ENCODE results near the gene SLC17A9.
"Not testable (repeated sequence)": the region's sequence is repeated elsewhere in the genome, so short reads cannot be mapped to it uniquely, and the experiment has no call there.

SLC17A9 gene

GRCh38 chr20:62923059-62923668 lies 29.3 kb upstream of the SLC17A9 start:
- H3K4me3 ChIP-seq (ENCODE audit: low read length) = peak overlapping the region; percentile 18; the same call in 1 of the 2 replicates
- not testable (repeated sequence) for H3K27me3 ChIP-seq (ENCODE audit: insufficient read depth, low read length); H3K27ac ChIP-seq (ENCODE audit: low read length); H3K36me3 ChIP-seq (ENCODE audit: insufficient read depth, low read depth, low read length); H3K9ac ChIP-seq (ENCODE audit: low read depth, low read length); H3K9me3 ChIP-seq (ENCODE audit: insufficient read depth, low read depth, low read length)
- H3K4me1 ChIP-seq (ENCODE audit: insufficient read depth, low read length) = peaks cover 58% of the 10 kb centered on the region

- no peak overlapping the region for H3K27ac ChIP-seq (ENCODE audit: low read length)
- peak overlapping the region; percentile 92; the same call in 1 of the 2 replicates for H3K9ac ChIP-seq (ENCODE audit: low read depth, low read length)
Observed at GRCh38 chr20:62923669-62924441, 28.7 kb upstream of the SLC17A9 start.

DNA sequence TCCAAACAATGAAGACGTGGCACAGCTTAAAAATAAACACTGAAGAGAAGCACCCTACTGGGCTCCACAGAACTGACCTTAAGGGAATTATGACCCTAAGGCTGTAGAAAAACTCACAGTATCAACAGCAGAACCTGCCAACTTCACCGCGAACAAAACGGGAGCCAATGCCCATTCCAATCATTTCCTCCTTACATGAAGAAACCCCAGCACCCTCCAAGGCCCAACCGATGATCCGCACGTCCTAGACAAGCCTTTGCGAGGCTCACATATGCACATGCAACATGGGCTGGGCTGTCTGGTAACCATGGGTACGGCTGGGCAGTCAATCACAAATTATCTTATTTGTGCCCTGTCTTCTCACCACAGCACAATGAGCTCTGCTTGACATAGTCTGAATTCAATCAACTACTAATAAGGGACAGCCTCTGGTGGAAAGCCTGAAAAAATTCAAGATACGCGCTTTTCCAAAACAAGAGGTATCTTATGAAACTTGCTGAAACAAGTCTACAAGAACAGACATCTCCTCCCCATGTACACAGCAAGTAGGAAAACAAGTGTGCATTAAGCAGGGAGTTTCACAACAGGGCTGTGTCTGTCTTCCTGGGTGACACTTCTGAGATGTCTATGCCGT lies 27.9 kb upstream of the SLC17A9 start:
- Histone ChIP-seq H3K4me1 (ENCODE audit: insufficient read depth, low read length) (peaks cover 46% of the 10 kb centered on the region), H3K4me3 (ENCODE audit: low read length) (peak overlapping the region; percentile 99), H3K9ac (ENCODE audit: low read depth, low read length) (peak overlapping the region; percentile 92; the same call in 1 of the 2 replicates), H3K27me3 (ENCODE audit: insufficient read depth, low read length) (no peaks in the 10 kb centered on the region), H3K9me3 (ENCODE audit: insufficient read depth, low read depth, low read length) (no peaks in the 10 kb centered on the region), H3K27ac (ENCODE audit: low read length) (no peak overlapping the region), H3K36me3 (ENCODE audit: insufficient read depth, low read depth, low read length) (no peaks in the 10 kb centered on the region)

More at GRCh38 chr20:62923669-62924441, 28.7 kb upstream of the SLC17A9 start:
- no peaks in the 10 kb centered on the region for H3K9me3 ChIP-seq (ENCODE audit: insufficient read depth, low read depth, low read length)
- H3K4me1 ChIP-seq (ENCODE audit: insufficient read depth, low read length) = peaks cover 51% of the 10 kb centered on the region
- no peaks in the 10 kb centered on the region for H3K27me3 ChIP-seq (ENCODE audit: insufficient read depth, low read length)
- H3K36me3 ChIP-seq (ENCODE audit: insufficient read depth, low read depth, low read length) = no peaks in the 10 kb centered on the region
- H3K4me3 ChIP-seq (ENCODE audit: low read length) = peak overlapping the region; percentile 99

DNA sequence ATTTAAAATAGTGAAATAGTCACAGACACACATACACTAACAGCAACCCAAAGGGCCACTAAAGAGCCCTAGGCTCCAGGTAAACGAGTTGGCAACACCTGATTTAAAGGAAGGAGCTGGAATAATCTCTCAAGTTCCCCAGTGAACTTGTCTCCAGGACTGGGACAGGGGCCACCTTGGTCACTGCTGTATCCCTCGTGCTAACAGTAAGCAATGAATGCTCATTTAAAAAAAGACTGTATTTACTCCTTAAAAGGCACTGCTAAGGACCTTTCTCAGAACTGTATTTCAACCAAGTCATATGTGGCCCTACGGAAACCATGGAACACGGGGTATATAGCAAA lies 27.5 kb upstream of the SLC17A9 start:
- Histone ChIP-seq H3K4me3 (ENCODE audit: low read length) (peak overlapping the region; percentile 99), H3K27me3 (ENCODE audit: insufficient read depth, low read length) (no peaks in the 10 kb centered on the region), H3K4me1 (ENCODE audit: insufficient read depth, low read length) (peaks cover 41% of the 10 kb centered on the region), H3K27ac (ENCODE audit: low read length) (no peak overlapping the region), H3K9me3 (ENCODE audit: insufficient read depth, low read depth, low read length) (no peaks in the 10 kb centered on the region), H3K36me3 (ENCODE audit: insufficient read depth, low read depth, low read length) (no peaks in the 10 kb centered on the region), H3K9ac (ENCODE audit: low read depth, low read length) (peak overlapping the region; percentile 92)

DNA sequence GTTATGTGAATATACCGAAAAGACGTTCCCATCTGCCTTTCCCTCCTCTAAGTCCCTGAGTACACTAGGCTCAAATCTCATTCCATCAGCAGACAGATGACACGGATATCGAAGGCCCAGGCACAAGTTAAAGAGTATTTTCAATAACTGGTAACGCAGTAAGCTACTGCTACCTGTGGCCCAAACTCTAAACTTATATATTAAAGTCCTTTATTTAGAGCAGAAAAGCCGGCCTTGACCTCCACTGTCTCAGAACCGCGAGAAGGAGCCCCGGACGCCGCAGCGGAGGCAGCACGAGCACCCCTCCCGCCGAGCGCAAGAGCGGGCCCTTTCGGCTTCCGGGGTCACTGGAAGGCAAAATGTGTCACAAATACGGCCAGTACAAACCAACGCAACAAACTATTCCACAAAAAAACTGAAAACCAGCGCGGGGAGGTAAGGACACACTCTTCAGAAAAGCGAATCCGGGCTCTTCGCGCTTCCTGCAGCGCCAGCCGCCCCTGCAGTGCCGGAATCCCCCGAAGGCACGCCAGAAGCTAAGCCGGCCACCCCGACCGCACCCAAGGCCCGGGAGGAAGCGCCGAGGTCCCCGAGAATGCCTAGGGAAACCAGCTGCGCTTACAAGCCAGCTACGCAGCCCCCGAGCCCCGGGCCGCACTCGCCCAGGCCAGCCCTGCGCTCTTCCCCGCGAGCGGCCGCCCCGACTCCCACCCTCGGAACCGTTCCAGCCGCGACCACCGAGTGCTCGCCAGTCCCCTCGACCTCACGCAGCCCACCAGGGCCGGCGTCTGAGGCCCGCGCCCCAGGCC lies 26.9 kb upstream of the SLC17A9 start:
- H3K36me3 ChIP-seq (ENCODE audit: insufficient read depth, low read depth, low read length) = 0 out of 2 replicates have a peak, but pooled peaks cover 5% of the 10 kb centered on the region
- peaks cover 41% of the 10 kb centered on the region for H3K4me1 ChIP-seq (ENCODE audit: insufficient read depth, low read length)
- H3K9me3 ChIP-seq (ENCODE audit: insufficient read depth, low read depth, low read length) = no peaks in the 10 kb centered on the region
- peak overlapping the region; percentile 99 for H3K4me3 ChIP-seq (ENCODE audit: low read length)
- peak overlapping the region; percentile 45 for H3K27ac ChIP-seq (ENCODE audit: low read length)
- no peaks in the 10 kb centered on the region for H3K27me3 ChIP-seq (ENCODE audit: insufficient read depth, low read length)
- peak overlapping the region; percentile 92 for H3K9ac ChIP-seq (ENCODE audit: low read depth, low read length)

DNA sequence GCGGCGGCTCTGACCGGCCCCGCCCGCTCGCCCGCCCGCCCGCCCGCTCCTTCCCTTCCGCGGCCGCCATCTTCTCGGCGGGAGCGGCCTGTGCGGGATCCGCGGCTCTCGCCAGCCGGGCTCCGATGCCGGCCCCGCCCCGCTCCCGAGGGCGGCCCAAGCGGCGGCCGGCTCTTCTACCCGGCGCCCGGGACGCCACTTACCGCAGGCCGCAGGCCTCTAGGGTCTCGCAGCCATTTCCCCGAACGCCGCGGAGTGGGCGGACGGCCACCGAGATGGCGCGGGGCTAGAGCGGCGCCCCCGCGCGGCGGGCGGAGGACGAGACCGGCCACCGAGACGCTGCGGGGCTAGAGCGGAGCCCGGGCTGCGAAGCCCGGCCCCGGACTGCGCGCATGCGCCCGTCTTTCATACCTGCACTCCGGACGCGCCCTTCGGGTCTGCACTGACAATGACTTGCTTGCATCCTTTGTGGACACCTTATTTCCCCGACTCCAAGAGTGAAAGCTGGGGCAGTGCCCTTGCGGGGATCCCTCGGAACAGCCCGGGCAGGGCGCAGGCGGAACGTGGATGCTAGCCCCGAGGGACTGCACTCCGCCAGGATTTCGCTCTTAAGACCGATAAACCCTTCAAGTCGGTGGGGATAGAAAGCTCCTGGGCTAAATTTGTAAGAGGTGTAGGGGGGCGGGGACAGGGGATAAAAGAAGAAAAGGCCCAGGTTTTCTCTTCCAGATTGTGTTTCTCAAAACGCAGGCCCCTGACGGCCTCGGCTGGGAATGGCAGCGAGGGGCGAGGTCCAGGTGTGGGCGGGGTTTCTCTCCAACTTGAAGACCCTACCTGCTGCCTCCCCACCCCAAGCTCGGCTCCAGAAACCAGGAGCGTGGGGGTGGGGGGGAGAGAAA lies 26.0 kb upstream of the SLC17A9 start, which contains the start of gene DIDO1:
DIDO1 (minus strand) TSS at position 277 of the 899 bp plus-strand sequence.
- no peaks in the 10 kb centered on the region for H3K27me3 ChIP-seq (ENCODE audit: insufficient read depth, low read length)
- peak within 1 kb of the TSS; percentile 92 for H3K9ac ChIP-seq (ENCODE audit: low read depth, low read length)
- peak within 1 kb of the TSS; percentile 95 for H3K27ac ChIP-seq (ENCODE audit: low read length)
- H3K4me3 ChIP-seq (ENCODE audit: low read length) = peak within 1 kb of the TSS; percentile 99
- peaks cover 49% of the 10 kb centered on the region for H3K4me1 ChIP-seq (ENCODE audit: insufficient read depth, low read length)
- H3K9me3 ChIP-seq (ENCODE audit: insufficient read depth, low read depth, low read length) = no peaks in the 10 kb centered on the region
- 0 out of 2 replicates have a peak, but pooled peaks cover 7% of the 10 kb centered on the region for H3K36me3 ChIP-seq (ENCODE audit: insufficient read depth, low read depth, low read length)

DNA sequence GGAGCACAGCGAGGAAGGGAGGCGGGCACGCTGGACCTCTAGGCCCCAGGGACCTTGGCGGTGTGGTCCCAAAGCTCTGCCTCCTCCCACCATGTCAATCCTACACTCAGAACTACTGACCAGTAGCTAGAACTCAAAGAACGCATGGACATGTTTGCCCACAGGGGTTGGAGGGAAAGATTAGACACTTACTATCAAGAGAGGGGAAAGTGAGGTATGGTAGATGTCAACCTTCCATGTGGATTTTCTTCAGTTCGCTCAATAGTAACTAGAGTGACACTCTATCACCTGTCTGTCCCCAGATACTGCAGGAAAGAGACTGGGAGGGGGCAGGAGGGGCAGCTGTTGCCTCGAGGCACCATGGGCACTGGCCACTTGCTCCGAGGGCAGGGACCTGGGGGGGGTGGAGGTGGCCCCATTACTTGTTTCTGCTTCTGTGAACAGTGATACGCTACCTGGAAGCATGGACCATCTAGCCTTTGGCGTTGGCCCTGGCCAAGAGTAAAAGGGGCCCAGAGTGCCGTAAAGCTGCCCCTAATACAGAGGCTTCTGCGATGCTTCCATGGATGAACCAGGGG lies 25.3 kb upstream of the SLC17A9 start:
- Histone ChIP-seq H3K9ac (ENCODE audit: low read depth, low read length) (peak overlapping the region; percentile 92; the same call in 1 of the 2 replicates), H3K4me1 (ENCODE audit: insufficient read depth, low read length) (peaks cover 53% of the 10 kb centered on the region), H3K27me3 (ENCODE audit: insufficient read depth, low read length) (no peaks in the 10 kb centered on the region), H3K9me3 (ENCODE audit: insufficient read depth, low read depth, low read length) (no peaks in the 10 kb centered on the region), H3K36me3 (ENCODE audit: insufficient read depth, low read depth, low read length) (0 out of 2 replicates have a peak, but pooled peaks cover 7% of the 10 kb centered on the region), H3K27ac (ENCODE audit: low read length) (peak overlapping the region; percentile 95), H3K4me3 (ENCODE audit: low read length) (peak overlapping the region; percentile 99)

- Histone ChIP-seq H3K9me3 (ENCODE audit: insufficient read depth, low read depth, low read length) (no peaks in the 10 kb centered on the region), H3K4me1 (ENCODE audit: insufficient read depth, low read length) (peaks cover 45% of the 10 kb centered on the region), H3K27me3 (ENCODE audit: insufficient read depth, low read length) (no peaks in the 10 kb centered on the region), H3K9ac (ENCODE audit: low read depth, low read length) (peak overlapping the region; percentile 92), H3K36me3 (ENCODE audit: insufficient read depth, low read depth, low read length) (peaks cover 16% of the 10 kb centered on the region; the same call in 1 of the 2 replicates), H3K27ac (ENCODE audit: low read length) (peak overlapping the region; percentile 95), H3K4me3 (ENCODE audit: low read length) (peak overlapping the region; percentile 99)
Observed at GRCh38 chr20:62928246-62928939, 24.1 kb upstream of the SLC17A9 start.

GRCh38 chr20:62929051-62929538 lies 23.4 kb upstream of the SLC17A9 start:
- Histone ChIP-seq H3K36me3 (ENCODE audit: insufficient read depth, low read depth, low read length) (peaks cover 23% of the 10 kb centered on the region), H3K9me3 (ENCODE audit: insufficient read depth, low read depth, low read length) (no peaks in the 10 kb centered on the region), H3K4me3 (ENCODE audit: low read length) (peak overlapping the region; percentile 99), H3K4me1 (ENCODE audit: insufficient read depth, low read length) (peaks cover 43% of the 10 kb centered on the region), H3K9ac (ENCODE audit: low read depth, low read length) (peak overlapping the region; percentile 92; the same call in 1 of the 2 replicates), H3K27ac (ENCODE audit: low read length) (peak overlapping the region; percentile 95), H3K27me3 (ENCODE audit: insufficient read depth, low read length) (no peaks in the 10 kb centered on the region)

- no peaks in the 10 kb centered on the region for H3K27me3 ChIP-seq (ENCODE audit: insufficient read depth, low read length)
- no peak overlapping the region for H3K9ac ChIP-seq (ENCODE audit: low read depth, low read length)
- H3K36me3 ChIP-seq (ENCODE audit: insufficient read depth, low read depth, low read length) = peaks cover 44% of the 10 kb centered on the region
- peaks cover 52% of the 10 kb centered on the region for H3K4me1 ChIP-seq (ENCODE audit: insufficient read depth, low read length)
- no peak overlapping the region for H3K27ac ChIP-seq (ENCODE audit: low read length)
- H3K4me3 ChIP-seq (ENCODE audit: low read length) = no peak overlapping the region
- H3K9me3 ChIP-seq (ENCODE audit: insufficient read depth, low read depth, low read length) = no peaks in the 10 kb centered on the region
Observed at GRCh38 chr20:62931464-62931863, 21.0 kb upstream of the SLC17A9 start.

All from iPS-20b (cell line).